GM23338 (cell line): Measurements from ENCODE around the gene RWDD4.

ENCODE experiments used
- CREB1 ChIP-seq: fragments of 250-450 bp; sonication (Bioruptor Pico); IDR thresholded peaks from 2 replicates; pipeline ENCODE4 v1.5.0; 2020; ENCODE audit warnings: low read depth, mild to moderate bottlenecking, moderate library complexity
- CTCF ChIP-seq, 2 experiments: fragments of 200-600 bp in 1 of 2; sonication (generic) in 1 of 2; conservative IDR thresholded peaks; 2 replicates each; pipeline versions ENCODE4 v1.5.1 to v1.6.1; 2016 to 2017; ENCODE audit warnings: antibody characterized with exemption in 2 of 2, low read depth in 2 of 2, mild to moderate bottlenecking in 2 of 2, moderate library complexity in 1 of 2
- ETS1 ChIP-seq: IDR thresholded peaks from 2 replicates; pipeline ENCODE4 v1.6.1; 2016; ENCODE audit warnings: antibody characterized with exemption
- EZH2 ChIP-seq: fragments of 200-600 bp; sonication (generic); IDR thresholded peaks from one replicate; pipeline ENCODE4 v1.8.0; 2017; ENCODE audit warnings: antibody characterized with exemption, mild to moderate bottlenecking, low read depth; ENCODE audit not compliant: unreplicated experiment
- EZH2phosphoT487 ChIP-seq: fragments of 200-600 bp; sonication (generic); IDR thresholded peaks from one replicate; pipeline ENCODE4 v1.8.1; 2018; ENCODE audit warnings: antibody characterized with exemption; ENCODE audit not compliant: unreplicated experiment
- JUNB ChIP-seq: IDR thresholded peaks from one replicate; pipeline ENCODE4 v1.6.1; 2016; ENCODE audit warnings: antibody characterized with exemption; ENCODE audit not compliant: unreplicated experiment
- NANOG ChIP-seq: IDR thresholded peaks from 2 replicates; pipeline ENCODE4 v1.6.1; 2016; ENCODE audit warnings: antibody characterized with exemption, borderline replicate concordance
- POLR2AphosphoS5 ChIP-seq: IDR thresholded peaks from 2 replicates; pipeline ENCODE4 v1.6.1; 2016; ENCODE audit warnings: antibody characterized with exemption, low read depth
- REST ChIP-seq: IDR thresholded peaks from one replicate; pipeline ENCODE4 v1.6.1; 2018; ENCODE audit warnings: antibody characterized with exemption; ENCODE audit not compliant: unreplicated experiment
- STAT1 ChIP-seq: IDR thresholded peaks from one replicate; pipeline ENCODE4 v1.6.1; 2016; ENCODE audit warnings: antibody characterized with exemption; ENCODE audit not compliant: unreplicated experiment
- ZNF331 ChIP-seq: fragments of 250-450 bp; sonication (Bioruptor Pico); IDR thresholded peaks from 2 replicates; pipeline ENCODE4 v1.5.0; 2020; ENCODE audit warnings: low read depth, mild to moderate bottlenecking, moderate library complexity
- ZNF462 ChIP-seq: fragments of 250-450 bp; sonication (Bioruptor Pico); IDR thresholded peaks from 2 replicates; pipeline ENCODE4 v1.5.0; 2020; ENCODE audit warnings: mild to moderate bottlenecking, moderate library complexity

- TF ChIP-seq JUNB (no peak), CTCF (conservative IDR thresholded peaks at IDR 0.05; ENCODE audit: low read depth in 2 of 2) (no peak), POLR2AphosphoS5 (no peak), EZH2phosphoT487 (no peak), ETS1 (no peak), EZH2 (no peak), REST (no peak), CREB1 (CRISPR knock-in tag) (no peak), ZNF331 (no peak), ZNF462 (CRISPR knock-in tag) (no peak), STAT1 (no peak), NANOG (no peak)
Measured at GRCh38 chr4:183666088-183666487, 7.1 kb upstream of the RWDD4 start.
